Stimulated activated CD8-positive, alpha-beta memory T cell treated with anti-CD3 and anti-CD28 coated beads, Interleukin-7, amount 100 ng/mL, for 1 hour (primary cell): Measurements from ENCODE around the gene CYTH4.

ENCODE experiments used
- DNase-seq, 2 donors: peaks; one replicate each; pipeline ENCODE4 v3.0.0-alpha.2; 2020; ENCODE audit warnings: low read depth in 2 of 2

CYTH4 gene

DNA sequence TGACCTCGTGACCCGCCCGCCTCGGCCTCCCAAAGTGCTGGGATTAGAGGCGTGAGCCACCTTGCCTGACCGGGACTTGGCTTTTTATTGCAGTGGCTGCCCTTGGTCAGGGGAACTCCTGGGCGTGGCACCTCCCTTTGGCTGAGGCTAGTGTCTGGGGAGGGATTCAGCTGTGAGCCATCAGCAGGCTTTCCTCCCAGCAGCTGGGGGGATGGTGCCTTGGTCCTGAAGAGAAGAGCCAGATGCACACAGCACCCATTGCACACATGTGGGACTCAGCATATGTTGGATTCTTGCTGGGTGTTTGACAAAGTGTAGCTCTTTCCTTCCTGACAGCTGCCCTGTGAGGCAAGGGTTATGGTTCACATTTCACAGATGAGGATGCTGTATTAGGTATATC is 8.4 kb downstream of the CYTH4 start:
- DNase-seq, result no peak

DNA sequence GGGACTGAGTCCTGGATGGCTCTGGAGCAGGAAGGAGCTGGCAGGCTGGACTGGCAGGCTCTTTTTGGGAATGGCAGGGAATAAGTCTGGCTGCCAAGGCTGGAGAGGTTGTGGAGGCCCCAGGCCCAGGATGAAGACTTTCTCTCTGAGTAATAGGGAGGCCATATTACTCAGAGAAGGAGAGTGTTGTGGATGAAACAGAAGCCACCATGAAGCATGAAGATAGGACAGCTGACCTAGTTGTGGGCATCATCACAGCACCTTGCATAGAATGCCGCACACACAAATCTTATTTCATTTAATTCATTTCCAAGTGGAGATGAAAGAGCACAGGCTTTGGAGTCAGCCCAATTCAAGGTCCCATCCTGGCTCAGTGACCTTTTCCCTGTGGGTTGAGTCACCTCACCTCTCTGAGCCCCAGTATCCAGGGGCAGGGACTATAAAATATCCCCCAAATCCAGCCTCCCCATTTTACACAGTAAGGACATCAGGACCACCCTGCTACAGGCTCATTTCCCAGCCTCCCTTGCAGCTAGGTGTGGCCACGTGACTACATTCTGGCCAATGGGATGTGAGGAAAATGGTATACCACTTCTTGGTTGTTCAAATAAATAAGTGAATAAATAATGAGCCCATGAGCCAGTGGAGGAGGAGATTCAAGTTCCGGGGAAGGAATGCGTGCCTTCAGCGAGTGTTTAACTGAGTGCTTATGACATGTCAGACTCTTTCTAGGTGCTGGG is 9.4 kb downstream of the CYTH4 start:
- no peak for DNase-seq

- DNase-seq, result no peak
These were observed 10.3 kb downstream of the CYTH4 start for GRCh38 chr22:37292641-37293040.

DNA sequence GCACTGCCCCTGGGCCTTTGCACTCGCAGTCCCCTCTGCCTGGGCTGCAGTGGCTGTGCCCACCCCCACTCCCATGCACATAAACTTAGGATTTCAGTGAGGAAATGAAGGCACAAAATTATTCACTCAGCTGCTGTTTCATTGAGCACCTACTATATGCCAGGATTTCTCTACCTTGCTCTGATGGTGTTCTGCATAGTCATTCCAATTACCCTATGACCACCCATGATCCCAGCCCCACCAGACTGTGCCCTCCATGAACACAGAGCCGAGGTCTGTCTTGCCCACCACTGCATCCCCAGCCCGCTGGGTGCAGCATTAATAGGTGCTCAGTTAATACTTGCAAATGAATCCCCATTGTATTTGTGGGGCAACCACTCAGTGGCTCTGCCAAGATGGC is 10.9 kb downstream of the CYTH4 start:
- DNase-seq, result no peak

DNA sequence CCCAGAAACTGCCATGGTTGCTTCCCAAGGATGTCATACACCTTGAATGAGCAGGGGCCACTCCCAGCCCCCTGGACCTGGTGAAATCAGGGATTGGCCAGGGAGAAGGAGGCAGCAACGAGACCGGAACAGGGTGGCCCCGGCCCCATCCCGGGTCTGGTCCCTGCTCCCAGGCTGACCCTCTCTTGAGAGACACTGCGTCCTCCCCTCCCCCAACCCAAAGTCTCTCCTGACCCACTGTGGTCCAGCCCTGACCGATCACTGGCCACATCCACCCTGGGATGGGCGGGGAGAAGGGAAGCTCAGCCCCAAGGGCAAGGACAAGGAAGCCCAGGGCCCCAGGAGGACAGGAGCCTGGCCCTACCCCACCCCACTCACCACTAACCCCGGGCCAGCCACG is 12.4 kb downstream of the CYTH4 start:
- DNase-seq, result no peak

- no peak for DNase-seq
These were observed 13.0 kb downstream of the CYTH4 start for GRCh38 chr22:37295213-37295886.

GRCh38 chr22:37295946-37296345 is 13.6 kb downstream of the CYTH4 start:
- DNase-seq, result no peak

DNA sequence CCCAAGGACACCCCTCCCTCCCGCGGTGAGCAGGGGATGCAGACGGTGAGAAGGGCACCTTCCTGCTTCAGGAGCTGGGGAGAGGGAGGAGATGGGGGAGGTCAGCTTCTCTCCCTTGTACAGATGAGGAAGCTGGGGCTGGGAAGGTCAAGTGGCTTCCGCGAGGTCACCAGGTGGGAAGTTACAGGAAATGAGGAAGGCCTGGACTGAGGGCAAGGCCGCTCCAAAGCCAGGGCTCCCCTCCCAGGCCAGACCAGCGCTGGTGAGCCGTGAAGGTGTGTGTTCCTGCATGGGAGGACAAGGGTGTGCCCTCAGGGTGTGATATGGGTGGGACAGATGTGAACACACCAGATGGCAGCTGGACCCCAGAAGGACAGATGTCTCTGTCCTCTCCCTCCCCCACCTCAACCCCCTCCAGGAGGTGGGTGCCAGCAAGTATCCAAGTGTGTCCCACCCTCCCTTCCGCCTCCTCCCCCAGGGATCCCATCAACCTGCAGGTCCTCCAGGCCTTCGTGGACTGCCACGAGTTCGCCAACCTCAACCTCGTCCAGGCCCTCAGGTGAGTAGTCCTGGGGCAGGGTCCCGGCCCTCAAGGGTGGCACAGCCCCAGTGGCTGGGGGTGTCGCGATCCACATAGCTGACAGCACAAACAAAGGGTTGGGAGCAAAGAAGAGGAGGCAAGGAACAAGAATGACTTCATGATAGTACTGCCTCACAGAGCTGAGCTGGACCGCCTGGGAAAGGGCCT is 16.6 kb downstream of the CYTH4 start:
- DNase-seq, result no peak

- no peak for DNase-seq
These were observed 17.7 kb downstream of the CYTH4 start for GRCh38 chr22:37299969-37300509.

DNA sequence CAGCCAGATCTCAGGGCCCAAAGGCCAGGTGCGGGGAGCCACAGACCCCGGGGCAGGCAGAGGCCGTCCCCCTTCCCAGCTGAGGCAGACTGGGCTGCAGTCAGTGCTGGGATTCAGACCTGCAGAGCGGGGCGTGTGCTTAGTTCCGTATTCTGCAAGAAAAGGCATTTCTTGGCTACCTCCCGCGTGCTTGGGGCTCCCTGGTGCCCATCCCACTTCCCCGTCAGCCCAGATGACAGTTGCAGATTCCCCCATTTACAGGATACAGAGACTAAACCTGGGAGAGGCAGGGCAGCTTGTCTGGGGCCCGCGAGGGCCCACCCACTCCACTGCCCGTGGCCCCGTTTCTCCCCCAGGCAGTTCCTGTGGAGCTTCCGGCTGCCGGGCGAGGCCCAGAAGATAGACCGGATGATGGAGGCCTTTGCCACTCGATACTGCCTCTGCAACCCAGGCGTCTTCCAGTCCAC is 18.3 kb downstream of the CYTH4 start:
- DNase-seq, result no peak

DNA sequence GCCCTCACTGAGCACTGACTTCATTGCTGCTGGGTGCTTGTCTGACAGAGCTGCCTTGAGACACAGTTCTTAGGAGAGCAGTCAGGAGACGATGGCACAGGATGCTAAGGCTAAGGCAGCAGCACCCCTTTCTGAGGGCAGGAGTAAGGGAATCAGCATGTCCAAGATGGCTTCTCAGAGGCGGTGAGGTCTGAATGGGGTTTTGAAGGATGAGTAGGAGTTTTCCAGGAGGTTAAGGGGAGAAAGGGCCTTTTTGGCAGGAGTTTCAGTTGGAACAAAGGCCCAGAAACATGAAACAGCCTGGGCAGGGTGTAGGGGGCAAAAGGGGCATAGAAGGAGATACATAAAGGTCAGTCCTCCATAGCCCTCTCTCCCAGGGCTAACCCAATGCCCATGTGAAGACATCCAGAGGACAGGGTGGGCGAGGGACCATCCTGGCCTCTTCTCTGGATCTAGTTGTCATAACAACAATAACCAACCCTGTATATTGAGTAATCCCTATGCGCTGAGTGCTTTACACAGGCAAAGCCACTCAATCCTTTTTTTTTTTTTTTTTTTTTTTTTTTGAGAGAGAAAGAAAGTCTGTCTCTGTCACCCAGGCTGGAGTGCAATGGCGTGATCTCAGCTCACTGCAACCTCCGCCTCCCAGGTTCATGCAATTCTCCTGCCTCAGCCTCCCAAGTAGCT is 19.0 kb downstream of the CYTH4 start:
- DNase-seq, result no peak

DNA sequence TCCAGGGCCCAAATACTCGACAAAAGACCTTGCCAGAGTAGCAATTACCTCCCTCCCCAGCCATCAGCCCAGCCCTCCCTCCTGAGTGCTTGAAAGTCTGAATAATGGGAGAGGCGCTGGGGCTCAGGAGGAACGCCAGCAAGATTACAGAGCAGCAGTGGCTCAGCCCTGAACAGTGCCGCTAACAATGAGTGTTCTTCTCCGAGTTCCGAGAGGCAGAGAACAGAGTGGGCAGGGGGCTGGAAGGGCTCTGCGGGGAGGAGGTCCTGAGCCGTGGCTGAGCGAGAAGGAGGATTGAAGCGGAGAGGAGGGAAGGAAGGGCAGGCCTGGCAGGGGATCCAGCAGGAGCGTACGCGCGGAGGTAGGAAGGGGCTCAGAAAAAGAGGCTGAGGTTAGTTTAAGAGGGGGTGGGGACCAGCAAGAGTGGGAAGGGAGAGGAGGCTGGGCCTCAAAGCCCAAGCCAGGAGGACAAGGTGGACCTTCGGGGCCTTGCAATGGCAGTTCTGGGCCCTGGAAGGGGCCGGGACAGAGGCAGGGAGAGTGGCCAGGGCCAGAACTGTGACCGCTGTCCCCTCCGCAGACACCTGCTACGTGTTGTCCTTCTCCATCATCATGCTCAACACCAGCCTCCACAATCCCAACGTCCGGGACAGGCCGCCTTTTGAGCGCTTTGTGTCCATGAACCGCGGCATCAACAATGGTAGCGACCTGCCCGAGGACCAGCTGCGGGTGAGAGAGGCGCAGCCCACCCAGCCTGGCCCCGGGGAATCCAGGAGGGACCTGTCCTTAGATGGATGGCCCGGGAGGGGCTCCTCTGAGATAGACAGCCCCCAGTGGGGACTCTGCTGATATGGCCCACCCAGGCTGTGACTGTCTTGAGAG is 20.6 kb downstream of the CYTH4 start:
- DNase-seq, result no peak

DNA sequence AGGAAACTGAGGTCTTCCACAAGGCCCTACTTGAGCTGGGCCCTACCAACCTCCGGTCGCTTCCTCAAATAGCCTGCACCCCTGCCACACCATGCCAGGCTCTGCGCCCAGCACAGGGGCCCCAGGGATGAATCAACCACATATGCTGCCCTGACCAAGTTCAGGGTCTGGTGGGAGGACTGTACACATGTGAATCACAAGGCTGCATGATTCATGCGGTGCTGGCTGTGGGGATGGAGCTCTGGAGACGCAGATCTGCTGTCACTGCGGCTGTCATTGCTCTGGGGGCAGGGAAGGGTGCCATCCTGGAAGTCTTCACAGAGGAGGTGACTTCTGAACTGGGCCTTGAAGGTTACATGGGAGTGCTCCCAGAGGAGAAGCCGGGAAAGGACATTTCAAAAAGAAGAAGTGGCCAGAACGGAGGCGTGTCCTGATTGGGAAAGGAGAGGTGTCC is 21.5 kb downstream of the CYTH4 start:
- no peak for DNase-seq

- no peak for DNase-seq
These were observed 22.5 kb downstream of the CYTH4 start for GRCh38 chr22:37304595-37305343.

- DNase-seq, result no peak
These were observed 23.6 kb downstream of the CYTH4 start for GRCh38 chr22:37305887-37306286.

DNA sequence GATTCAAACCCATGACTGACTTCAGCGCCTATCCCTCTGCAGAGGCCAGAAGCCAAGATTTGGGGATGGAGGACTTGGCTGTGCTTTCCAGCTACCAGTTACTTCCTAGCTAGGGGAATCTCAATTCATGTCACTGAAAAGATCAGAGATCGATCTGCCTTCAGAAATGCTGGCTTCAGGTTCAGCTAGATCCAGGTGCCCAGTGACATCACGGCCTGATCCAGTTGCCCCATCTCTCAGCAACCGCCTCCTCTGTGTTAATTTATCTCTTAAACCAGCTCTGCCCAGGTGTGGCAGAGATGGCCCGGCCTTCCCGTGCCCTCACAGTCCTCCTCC is 24.2 kb downstream of the CYTH4 start:
- DNase-seq, result no peak

DNA sequence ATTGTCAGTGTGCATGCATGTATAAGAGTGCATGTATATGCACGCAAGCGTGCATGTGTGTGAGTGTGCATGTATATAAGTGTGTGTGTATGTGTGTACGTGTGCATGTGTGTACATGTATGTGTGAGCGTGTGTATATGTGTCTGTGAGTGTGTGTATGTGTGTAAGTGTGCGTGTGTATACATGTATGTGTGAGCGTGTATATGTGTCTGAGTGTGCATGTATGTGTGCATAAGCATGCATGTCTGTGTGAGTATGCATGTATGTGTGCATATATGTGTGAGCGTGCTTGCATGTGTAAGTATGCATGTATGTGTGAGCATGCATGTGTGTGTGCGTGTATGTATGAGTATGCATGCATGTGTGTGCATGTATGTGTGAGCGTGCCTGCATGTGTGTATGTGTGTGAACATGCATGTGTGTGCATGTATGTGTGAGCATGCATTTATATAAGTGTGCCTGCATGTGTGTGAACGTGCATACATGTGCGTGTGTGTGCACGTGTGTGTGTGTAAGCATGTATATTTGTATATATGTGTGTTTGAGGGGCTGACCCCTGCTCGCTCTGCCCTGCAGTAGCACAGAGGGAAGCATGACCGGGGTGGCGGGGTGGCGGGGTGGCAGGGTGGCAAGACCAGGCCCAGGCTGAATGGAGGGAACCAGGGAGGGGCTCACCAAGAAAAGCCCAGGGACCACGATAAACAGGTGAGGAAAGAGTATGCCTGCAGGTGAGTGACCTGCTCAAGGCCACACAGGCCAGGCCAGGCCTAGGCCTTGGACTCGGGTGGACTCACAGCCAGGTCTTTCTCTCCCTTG is 26.3 kb downstream of the CYTH4 start:
- DNase-seq, result no peak

GRCh38 chr22:37309211-37310074 is 27.1 kb downstream of the CYTH4 start:
- no peak for DNase-seq
